ENCODE data around the gene TFF2. TPM values are rescaled to one million over a fixed set of nuclear protein-coding genes. Genes with fewer than 3 reads are reported as not detected.
A peak's percentile ranks its signal among the peaks of the same experiment; 100 is the strongest.

Gene TFF2
- total RNA-seq, 3 donors from 2014 or later = 1.1 to 1.7 TPM; not detected in 1

DNA sequence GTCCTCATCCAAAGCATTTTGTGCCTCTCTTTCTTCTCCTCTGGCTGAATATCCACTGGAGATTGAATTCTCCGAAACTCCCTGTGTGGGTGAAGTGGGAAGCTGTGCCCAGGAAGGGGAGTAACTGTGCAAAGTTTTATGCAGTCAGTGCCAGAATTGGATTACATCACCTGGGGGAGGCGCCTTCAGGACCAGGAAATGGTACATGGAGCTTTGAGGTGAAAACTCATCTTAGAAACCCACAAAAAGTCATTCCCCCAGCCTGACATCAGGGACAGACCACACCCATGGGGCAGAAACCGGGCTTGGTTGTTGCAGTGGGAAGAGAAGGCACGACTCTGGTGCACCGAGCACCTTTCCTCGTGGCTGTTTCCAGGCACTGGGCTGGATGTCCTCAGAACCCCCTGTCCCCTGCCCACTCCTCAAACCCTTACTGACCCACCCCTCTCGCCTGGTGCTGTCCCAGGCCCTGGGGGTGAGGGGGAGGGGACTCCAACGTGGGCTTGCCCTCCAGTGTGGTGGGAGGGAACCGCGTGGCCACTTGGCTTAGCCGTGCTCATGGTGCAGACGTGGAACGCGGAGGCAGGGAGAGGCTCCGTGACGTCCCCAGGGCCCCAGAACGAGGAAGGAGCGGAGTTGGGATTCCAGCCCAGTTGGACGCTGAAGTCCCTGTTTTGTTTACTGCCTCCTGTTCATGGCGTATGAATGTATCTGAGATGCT is 51.3 kb downstream of the TFF2 start:
- peak; percentile 12 for ATAC-seq

DNA sequence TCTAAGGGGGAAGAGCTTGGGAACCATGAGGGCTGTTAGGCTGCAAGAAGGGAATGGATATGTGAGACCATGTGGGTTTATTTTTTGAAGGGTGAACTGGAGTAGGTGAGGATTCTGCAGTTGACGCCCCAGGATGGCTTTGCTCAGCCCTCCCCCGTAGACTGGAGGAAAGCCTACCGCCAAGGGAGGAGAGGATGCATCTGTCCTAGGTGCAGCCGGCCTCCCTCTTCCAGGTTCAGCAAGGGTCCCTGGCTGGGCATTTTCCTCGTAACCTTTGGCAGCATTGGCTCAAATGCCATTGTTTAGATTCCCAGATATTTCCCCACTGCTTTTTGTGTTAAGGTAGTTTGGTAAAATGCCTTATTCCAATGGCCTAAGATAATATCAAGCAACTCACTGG is 52.1 kb downstream of the TFF2 start:
- ATAC-seq (no peak), DNase-seq (peak in 1 of 3 donors; percentile 9)
- intact Hi-C loops (cut with DNase I, micrococcal nuclease) = no loop called here
- H3K36me3 ChIP-seq (ENCODE audit: low read depth) = no peaks in the 10 kb centered on the region
- TF ChIP-seq CTCF (IDR thresholded peaks at IDR 0.05) = no peak
- no peaks in the 10 kb centered on the region for H3K4me1 ChIP-seq (ENCODE audit: low read depth)
- H3K9me3 ChIP-seq = no peaks in the 10 kb centered on the region
- no peak overlapping the region for H3K4me3 ChIP-seq

More for the DNA sequence above, 51.3 kb downstream of the TFF2 start:
- no peak for TF ChIP-seq CTCF (IDR thresholded peaks at IDR 0.05)
- Histone ChIP-seq H3K4me3 (no peak overlapping the region), H3K36me3 (ENCODE audit: low read depth) (no peaks in the 10 kb centered on the region), H3K9me3 (no peaks in the 10 kb centered on the region), H3K4me1 (ENCODE audit: low read depth) (no peaks in the 10 kb centered on the region)
- intact Hi-C loops (cut with DNase I, micrococcal nuclease) = no loop called here
- DNase-seq = peak in 2 of 3 donors; percentile 17 to 43

GRCh38 chr21:42298237-42298636 is 52.6 kb downstream of the TFF2 start:
- no peak overlapping the region for H3K4me3 ChIP-seq
- H3K9me3 ChIP-seq = no peaks in the 10 kb centered on the region
- no peaks in the 10 kb centered on the region for H3K4me1 ChIP-seq (ENCODE audit: low read depth)
- H3K36me3 ChIP-seq (ENCODE audit: low read depth) = no peaks in the 10 kb centered on the region
- DNase-seq (no peak), ATAC-seq (peak; percentile 28)
- TF ChIP-seq CTCF (IDR thresholded peaks at IDR 0.05) = no peak
- intact Hi-C loops (cut with DNase I, micrococcal nuclease) = no loop called here

- TF ChIP-seq CTCF (IDR thresholded peaks at IDR 0.05) = no peak
- Histone ChIP-seq H3K9me3 (no peaks in the 10 kb centered on the region), H3K36me3 (ENCODE audit: low read depth) (no peaks in the 10 kb centered on the region), H3K4me3 (no peak overlapping the region), H3K4me1 (ENCODE audit: low read depth) (no peaks in the 10 kb centered on the region)
- intact Hi-C loops (cut with DNase I, micrococcal nuclease) = no loop called here
- DNase-seq (peak in 1 of 3 donors; percentile 8), ATAC-seq (no peak)
These were observed 53.4 kb downstream of the TFF2 start for GRCh38 chr21:42297377-42297776.

DNA sequence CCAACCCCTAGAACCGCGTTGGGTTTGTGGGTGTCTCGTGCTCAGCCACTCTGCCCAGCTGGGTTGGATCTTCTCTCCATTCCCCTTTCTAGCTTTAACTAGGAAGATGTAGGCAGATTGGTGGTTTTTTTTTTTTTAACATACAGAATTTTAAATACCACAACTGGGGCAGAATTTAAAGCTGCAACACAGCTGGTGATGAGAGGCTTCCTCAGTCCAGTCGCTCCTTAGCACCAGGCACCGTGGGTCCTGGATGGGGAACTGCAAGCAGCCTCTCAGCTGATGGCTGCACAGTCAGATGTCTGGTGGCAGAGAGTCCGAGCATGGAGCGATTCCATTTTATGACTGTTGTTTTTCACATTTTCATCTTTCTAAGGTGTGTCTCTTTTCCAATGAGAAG is 54.3 kb downstream of the TFF2 start:
- Histone ChIP-seq H3K4me3 (no peak overlapping the region), H3K4me1 (ENCODE audit: low read depth) (no peaks in the 10 kb centered on the region), H3K36me3 (ENCODE audit: low read depth) (no peaks in the 10 kb centered on the region), H3K9me3 (no peaks in the 10 kb centered on the region)
- peak in 2 of 3 donors; percentile 6 to 20 for DNase-seq
- intact Hi-C loops (cut with DNase I, micrococcal nuclease) = no loop called here
- TF ChIP-seq CTCF (IDR thresholded peaks at IDR 0.05) = no peak
- ATAC-seq = no peak

Other genes with a start within 250 kb of the TFF2 start
- 10 to 100 TPM; 44.4 to 67.0 (median 56.8) TPM for gene ABCG1, start 131.9 kb downstream of the TFF2 start, total RNA-seq
- gene TFF3, start 35.6 kb downstream of the TFF2 start, total RNA-seq = 1,000 to 10,000 TPM in 2 of 3 donors, 100 to 1,000 TPM in 1; 614 to 2,641 (median 2,419) TPM
- gene TFF1, start 15.5 kb upstream of the TFF2 start, total RNA-seq = 100 to 1,000 TPM in 1 of 3 donors, 10 to 100 TPM in 1, 1 to 10 TPM in 1; 6.0 to 206 (median 60.1) TPM
- gene TMPRSS3, start 45.1 kb upstream of the TFF2 start, total RNA-seq = under 1 TPM; 0.35 to 0.72 (median 0.69) TPM
- 1 to 10 TPM in 2 of 3 donors, under 1 TPM in 1; 0.60 to 2.5 (median 1.8) TPM for gene UBASH3A, start 52.9 kb upstream of the TFF2 start, total RNA-seq
- 1 to 10 TPM; 4.0 to 7.6 (median 4.5) TPM for gene RSPH1, start 145.2 kb upstream of the TFF2 start, total RNA-seq
- 100 to 1,000 TPM in 1 of 3 donors, 10 to 100 TPM in 2; 52.3 to 179 (median 92.3) TPM for gene SLC37A1, start 162.9 kb upstream of the TFF2 start, total RNA-seq